ENCODE measurements around the gene GTF3C2.
A peak's percentile ranks its signal among the peaks of the same experiment; 100 is the strongest.
"Not testable (repeated sequence)": the region's sequence is repeated elsewhere in the genome, so short reads cannot be mapped to it uniquely, and the experiment has no call there.

GTF3C2 gene

DNA sequence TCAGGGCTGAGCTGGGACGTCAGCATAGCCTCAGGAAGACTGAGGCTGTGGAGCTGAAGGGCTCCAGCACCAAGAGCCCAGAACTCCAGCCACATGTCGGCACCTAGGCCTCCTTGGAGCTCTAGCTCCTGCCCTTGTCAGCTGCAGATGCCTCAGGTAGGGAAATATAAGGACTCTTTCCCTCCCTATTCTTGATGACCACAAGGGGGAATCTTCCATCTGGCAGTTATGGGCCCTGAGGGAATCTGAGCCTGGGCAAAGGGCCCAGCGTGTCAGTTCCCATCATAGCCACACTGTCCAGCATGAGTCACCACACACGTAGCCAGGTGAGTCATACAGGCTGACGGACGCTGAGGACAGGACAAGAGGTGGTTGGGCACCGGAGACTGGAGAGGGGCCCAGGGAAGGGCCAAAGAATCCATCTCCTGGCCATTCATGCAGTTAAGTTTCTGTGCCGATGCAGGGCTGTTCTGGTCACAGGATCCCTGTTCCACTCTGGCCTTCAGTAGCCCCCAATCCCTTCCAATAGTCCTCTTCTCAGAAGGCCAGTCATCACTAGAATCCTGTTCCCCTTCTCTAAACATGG is 35.5 kb downstream of the GTF3C2 start:
- no peak for DNase-seq

- DNase-seq: not testable (repeated sequence)
Observed at GRCh38 chr2:27319839-27320238, 36.7 kb downstream of the GTF3C2 start.

DNA sequence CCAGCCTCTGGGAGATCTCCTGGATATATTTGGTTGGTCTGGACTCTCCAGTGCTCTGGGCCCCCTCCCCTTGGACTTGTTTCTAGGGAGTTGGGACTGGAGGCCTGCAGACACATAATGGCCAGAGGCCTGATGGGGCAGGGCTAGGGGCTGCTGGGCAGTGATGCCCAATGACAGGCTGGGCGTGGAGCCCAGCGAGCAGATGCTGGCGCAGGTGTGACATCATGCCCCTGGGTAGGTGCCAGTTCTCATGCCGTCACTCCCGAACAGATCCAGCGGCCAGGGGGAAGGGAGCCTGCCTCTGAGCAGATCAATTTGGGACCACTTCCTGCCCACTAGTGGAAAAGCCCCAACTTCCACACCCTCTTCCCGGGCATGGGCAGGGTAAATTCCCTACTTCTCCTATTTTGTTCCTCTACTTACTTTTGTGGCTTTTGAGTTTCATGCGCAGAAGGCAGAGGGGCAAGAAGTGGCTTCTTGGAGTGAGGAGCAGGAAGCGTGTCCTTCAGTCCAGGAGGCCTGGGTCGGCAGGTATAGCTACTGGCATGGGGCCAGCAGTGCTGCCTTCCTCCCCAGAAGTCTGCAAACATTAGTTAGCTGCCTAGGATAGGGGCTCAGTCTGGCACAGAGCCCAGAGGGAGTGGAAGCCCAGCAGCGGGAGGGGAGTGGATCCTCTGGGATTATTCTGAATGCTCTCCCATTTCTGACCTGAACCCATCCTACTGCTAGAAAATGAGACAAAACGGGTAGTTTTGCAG is 39.7 kb downstream of the GTF3C2 start:
- peak; percentile 66 for DNase-seq

- DNase-seq: no peak
Observed at GRCh38 chr2:27315122-27315521, 41.4 kb downstream of the GTF3C2 start.

DNA sequence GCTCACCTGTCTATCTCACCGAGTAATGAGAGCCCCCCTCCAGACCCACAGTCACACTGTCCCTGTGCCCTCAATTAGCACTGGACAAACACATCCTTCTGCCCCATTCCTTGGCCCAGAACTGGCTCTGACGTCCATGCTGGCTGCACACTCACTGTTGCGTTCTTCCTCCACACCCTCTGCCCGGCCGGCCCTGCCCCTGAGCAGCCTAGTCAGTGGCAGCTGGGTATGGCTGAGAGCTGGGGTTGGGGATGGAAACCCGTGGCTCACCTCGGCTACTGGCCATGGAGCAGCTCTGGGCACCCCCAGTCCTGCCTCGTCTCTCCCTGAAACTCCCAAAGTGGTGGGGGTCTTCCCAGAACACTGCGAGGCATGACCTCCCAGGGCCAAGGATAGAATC is 41.9 kb downstream of the GTF3C2 start:
- DNase-seq: no peak

DNA sequence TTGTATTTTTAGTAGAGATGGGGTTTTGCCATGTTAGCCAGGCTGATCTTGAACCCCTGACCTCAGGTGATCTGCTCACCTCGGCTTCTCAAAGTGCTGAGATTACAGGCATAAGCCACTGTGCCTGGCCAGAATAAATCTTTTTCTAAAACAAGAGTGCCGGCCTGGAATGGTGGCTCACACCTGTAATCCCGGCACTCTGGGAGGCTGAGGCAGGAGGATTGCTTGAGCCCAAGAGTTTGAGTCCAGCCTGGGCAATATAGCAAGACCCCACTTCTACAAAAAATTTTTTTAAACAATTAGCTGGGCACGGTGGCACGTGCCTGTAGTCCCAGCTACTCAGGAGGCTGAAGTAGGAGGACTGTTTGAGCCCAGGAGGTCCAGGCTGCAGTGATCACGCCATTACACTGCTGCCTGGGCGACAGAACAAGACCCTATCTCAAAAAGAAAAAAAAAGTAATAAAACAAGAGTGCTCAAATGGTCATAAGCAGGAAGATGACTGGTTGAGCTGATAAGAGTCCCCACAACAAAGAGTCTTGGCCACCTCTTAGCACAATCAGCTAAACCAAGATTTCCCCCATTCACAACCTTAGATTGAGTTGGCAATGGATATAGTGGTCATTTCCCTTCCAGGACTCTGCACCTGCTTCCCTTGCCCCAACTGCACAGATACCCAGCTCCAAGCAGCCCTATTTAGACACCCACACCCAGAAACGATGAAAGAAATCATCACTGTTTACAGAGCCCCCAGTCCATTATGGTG is 42.5 kb downstream of the GTF3C2 start:
- no peak for DNase-seq

GRCh38 chr2:27312152-27312551 is 44.4 kb downstream of the GTF3C2 start:
- DNase-seq: no peak

DNA sequence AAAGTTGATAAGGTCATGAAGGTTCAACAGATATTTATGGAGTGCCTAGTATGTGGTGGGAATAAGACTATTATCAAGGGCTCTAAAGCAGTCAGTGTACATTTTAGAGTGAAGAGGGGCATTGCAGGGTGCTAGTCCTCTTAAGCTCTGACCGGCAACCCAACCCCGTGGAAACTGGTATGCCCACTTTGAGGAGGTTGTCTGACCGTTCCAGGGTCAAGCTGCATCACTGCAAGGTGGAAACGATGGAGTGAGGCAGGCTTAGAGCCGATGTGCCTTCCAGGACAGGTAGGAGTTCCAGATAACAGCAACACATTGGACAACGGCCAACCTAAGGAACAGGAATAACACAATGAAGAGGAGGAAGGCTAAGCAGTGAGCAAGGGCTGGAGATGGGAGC is 46.9 kb downstream of the GTF3C2 start:
- DNase-seq: no peak

DNA sequence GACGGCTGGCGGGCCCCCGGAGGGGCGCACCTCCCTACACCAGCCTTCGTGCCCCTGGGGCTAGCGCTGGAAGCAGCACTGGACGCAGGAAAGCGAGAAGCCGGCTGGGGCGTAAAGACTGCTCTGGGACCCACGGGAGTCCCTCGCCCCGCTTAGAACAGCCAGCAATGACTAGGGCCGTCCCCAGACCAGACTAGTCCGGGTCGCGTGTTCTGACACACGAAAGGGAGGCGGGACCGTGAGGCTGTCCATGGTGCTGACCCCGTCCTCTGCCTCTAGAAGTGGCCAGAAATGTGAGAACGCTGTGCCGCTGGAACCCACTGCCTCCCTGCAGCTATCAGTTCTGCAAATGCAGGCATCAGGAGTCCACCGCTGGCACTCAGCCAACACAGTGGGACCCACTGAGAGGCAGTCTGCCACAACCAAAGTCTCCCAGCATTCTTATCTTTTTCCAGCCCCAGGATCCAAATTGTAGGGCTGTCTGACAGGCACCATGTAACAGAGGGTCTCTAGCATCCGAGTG is 48.1 kb downstream of the GTF3C2 start, which contains the start of gene UCN:
Gene UCN (minus strand): TSS at position 87 of the 523 bp plus-strand sequence. CDS start 550 bp downstream, outside the sequence.
- DNase-seq: no peak

- no peak for DNase-seq
Observed at GRCh38 chr2:27307545-27308358, 48.8 kb downstream of the GTF3C2 start.

DNA sequence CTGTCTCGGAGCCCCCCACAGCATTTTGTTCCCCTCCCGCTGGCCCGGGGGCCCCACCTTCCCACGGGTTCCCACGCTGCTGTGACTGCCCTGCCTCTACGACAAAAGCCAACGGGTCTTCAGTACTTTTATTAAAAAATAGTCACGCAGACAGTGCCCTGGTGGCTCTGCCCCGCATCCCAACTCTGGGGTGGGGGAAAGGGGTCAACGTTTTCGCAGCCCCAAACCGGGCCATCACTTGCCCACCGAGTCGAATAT is 49.3 kb downstream of the GTF3C2 start:
- no peak for DNase-seq

GRCh38 chr2:27306573-27307286 is 49.8 kb downstream of the GTF3C2 start:
- DNase-seq: no peak

DNA sequence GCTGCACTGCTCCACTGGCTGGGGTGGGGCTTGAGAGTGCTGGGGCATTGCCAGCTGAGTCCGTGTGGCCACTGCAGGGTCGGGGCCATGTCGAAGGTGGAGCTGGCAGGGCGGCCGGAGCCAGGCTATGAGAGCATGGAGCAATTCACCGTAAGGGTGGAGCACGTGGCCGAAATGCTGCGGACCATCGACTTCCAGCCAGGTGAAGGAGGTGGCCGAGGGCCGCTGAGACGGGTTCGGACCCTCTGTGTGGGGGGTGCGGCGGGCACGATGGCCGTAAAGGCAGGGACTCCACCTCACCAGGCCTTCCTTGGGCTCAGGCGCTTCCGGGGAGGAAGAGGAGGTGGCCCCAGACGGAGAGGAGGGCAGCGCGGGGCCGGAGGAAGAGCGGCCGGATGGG is 50.4 kb downstream of the GTF3C2 start:
- no peak for DNase-seq

DNA sequence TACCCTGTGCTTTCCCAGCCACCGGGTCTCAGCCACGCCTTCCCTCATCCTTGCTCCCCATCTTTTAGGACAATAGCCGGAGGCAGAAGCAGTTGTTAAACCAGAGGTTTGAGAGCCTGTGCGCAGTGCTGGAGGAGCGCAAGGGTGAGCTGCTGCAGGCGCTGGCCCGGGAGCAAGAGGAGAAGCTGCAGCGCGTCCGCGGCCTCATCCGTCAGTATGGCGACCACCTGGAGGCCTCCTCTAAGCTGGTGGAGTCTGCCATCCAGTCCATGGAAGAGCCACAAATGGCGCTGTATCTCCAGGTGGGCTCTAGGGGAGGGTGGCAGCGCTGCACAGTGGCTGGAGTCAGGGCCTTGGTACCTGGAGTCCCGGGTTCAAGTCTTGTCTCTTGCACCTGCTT is 51.0 kb downstream of the GTF3C2 start:
- no peak for DNase-seq

- no peak for DNase-seq
Observed at GRCh38 chr2:27304488-27305240, 51.9 kb downstream of the GTF3C2 start.

DNA sequence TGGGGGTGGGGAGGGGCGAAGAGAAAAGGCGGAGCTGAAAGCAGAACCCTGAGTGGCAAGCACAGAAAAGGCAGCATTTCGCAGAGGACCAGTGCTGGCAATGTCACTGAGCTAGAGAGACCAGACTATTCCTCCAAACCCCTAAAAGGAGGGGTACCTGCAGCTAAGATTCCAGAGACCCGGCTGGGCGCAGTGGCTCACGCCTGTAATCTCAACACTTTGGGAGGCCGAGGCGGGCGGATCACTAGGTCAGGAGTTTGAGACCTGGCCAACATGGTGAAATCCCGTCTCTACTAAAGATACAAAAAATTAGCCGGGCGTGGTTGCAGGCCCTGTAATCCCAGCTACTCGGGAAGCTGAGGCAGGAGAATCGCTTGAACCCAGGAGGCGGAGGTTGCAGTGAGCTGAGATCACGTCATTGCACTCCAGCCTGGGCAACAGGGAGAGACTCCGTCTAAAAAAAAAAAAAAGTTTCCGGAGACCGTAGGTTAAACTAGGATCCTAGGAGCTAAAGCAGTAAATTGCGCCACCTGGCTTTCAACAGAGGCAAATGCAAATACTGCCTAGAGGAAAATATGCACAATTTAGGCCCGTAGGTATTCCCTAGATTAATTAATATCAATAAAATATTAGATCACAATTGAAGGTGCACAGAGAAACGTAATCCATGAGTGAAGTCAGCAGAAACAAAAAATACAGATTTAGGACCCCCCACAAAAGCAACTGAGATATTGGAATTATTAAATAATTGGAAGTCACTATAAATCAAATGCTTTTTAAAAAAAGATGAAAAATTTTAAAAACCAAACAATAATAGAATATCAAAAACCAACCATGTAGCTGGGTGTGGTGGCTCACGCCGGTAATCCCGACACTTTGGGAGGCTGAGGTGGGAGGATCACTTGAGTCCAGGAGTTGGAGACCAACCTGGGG is 53.2 kb downstream of the GTF3C2 start:
- DNase-seq: peak; percentile 46

DNA sequence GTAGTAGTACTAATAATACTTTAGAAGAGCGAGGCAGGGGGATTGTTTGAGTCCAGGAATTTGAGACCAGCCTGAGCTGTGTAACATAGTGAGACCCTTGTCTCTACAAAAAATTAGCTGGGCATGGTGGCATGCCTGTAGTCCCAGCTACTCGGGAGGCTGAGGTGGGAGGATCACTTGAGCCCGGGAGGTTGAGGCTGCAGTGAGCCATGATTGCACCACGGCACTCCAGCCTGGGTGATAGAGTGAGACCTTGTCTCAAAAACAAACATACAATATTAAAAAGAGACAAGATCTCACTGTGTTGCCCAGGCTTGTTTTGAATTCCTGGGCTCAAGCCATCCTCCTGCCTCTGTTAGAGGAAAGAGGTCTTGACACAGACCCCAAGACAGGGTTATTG is 56.0 kb downstream of the GTF3C2 start:
- DNase-seq: not testable (repeated sequence)

DNA sequence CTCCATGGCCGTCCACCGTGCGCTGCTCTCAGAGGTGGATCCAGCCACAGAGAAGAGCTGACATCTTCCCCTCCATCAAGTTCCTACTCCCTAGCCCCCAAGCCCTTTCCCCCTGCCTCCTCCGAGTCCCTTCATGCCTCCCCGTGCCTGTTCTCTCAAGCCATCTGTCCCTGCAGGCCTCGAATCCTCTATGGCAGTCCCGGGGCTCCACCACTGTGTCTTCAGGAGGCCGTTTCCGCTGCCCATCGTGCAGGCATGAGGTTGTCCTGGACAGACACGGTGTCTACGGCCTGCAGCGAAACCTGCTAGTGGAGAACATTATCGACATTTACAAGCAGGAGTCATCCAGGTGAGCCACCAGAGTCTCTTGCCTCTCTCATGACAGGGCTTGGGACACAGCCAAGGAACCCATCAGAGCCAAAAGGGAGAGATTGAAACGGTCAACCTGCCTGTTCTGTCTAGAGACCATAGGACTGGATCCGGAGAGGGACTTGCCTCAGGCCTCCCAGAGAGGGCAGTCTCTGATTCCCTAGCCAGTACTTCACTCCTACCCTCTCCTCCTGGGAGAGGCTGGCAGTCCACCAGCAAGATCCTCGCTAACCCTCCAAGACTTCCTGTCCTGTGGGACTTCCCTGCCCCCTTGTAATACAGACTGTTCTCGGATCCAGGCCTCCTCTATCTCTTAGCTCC is 58.0 kb downstream of the GTF3C2 start:
- no peak for DNase-seq

DNA sequence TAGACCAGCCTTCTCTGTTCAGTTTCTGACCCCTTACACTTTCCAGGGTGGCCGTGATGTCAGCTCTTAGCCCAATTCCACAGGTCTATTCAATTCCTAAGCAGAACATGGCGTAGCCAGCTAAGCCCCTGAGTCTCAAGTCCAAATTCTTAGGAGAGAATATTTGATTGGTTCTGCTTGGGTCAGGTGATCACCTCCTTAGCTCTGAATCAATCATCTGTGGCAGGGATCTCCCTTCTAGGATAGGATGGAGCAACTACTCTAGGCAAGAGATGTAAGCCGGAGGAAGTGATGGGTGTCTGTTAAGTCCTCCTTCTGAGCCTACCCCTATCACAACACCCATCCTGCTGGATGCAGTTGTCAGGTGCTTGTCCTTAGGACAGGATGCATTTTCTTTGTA is 59.4 kb downstream of the GTF3C2 start:
- no peak for DNase-seq

DNA sequence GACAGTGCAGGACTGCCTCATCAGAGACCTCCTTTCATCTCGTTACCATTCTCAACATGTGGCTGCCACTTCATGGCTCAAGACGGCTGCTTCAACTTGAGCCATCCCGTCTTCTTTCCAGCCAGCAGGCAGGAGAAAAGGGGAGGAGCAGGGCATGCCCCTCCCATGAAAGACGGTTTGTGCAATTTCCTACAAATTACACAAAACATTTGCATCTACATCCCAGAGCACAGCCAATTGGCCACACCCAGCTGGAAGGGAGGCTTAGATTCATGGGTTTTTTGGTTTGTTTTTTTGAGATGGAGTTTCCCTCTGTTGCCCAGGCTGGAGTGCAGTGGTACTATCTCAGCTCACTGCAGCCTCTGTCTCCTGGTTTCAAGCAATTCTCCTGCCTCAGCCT is 60.1 kb downstream of the GTF3C2 start:
- DNase-seq: no peak

Data from NCI-H510A (cell line).